PC-3 (cell line): ENCODE measurements around the gene ADGRV1.

ENCODE experiments used
- CTCF ChIP-seq: fragments of 300-600 bp; sonication (generic); conservative IDR thresholded peaks from 2 replicates; pipeline ENCODE4 v1.5.1; 2017; ENCODE audit warnings: antibody characterized with exemption, low read depth, mild to moderate bottlenecking, low read length
- EZH2 ChIP-seq: fragments of 300-600 bp; sonication (generic); IDR thresholded peaks from one replicate; pipeline ENCODE4 v1.6.1; 2017; ENCODE audit warnings: antibody characterized with exemption, mild to moderate bottlenecking, low read length; ENCODE audit not compliant: unreplicated experiment
- EZH2phosphoT487 ChIP-seq: fragments of 300-600 bp; sonication (generic); IDR thresholded peaks from 2 replicates; pipeline ENCODE4 v1.6.1; 2018; ENCODE audit warnings: mild to moderate bottlenecking, antibody characterized with exemption, low read length, borderline replicate concordance

GRCh38 chr5:90570034-90570433 lies 11.4 kb downstream of the ADGRV1 start:
- no peak for TF ChIP-seq CTCF
- TF ChIP-seq EZH2, result no peak
- TF ChIP-seq EZH2phosphoT487, result no peak
